Urinary bladder (tissue), 4 donors: ENCODE measurements around the gene ZNF581. TPM values are rescaled to one million over a fixed set of nuclear protein-coding genes. Genes with fewer than 3 reads are reported as not detected.
A peak's percentile ranks its signal among the peaks of the same experiment; 100 is the strongest.

Experiments used
- DNase-seq: peaks from one replicate; pipeline ENCODE4 v3.0.0-alpha.2; 2015; ENCODE audit errors: extremely low spot score
- H3K27ac ChIP-seq: one replicate; pipeline ENCODE4 v1.5.1; 2013; ENCODE audit warnings: low read depth, mild to moderate bottlenecking, moderate library complexity
- H3K36me3 ChIP-seq: one replicate; pipeline ENCODE4 v1.6.1; 2013; ENCODE audit warnings: mild to moderate bottlenecking, moderate library complexity; ENCODE audit not compliant: insufficient read depth
- H3K4me1 ChIP-seq: one replicate; pipeline ENCODE4 v1.6.1; 2013; ENCODE audit warnings: mild to moderate bottlenecking, moderate library complexity; ENCODE audit not compliant: insufficient read depth
- H3K4me3 ChIP-seq: one replicate; pipeline ENCODE4 v1.5.1; 2013; ENCODE audit warnings: low read depth, low read length
- WGBS: extraction: QIAGEN DNeasy Blood & Tissue Kit; methylation state at CpG from one replicate; pipeline ENCODE4 v1.1.7; 2013; 5-methylcytosine and 5-hydroxymethylcytosine counted together
- polyA plus RNA-seq: library from polyadenylated mRNA; stranded (reverse); fragments of 200-250 nt; gene quantifications from one replicate; pipeline ENCODE4 v1.2.3, GENCODE V29; 2013
- total RNA-seq: library from RNA; depleted of rRNA; stranded (reverse); fragments of >200 nt; gene quantifications from one replicate; pipeline ENCODE4 v1.2.3, GENCODE V29; 2014
- donor health status: healthy with polysubstance abuse.
- donor health status: healthy.

The ZNF581 gene
- total and polyA plus RNA-seq, 2 donors, result 6.5 to 21.8 TPM

DNA sequence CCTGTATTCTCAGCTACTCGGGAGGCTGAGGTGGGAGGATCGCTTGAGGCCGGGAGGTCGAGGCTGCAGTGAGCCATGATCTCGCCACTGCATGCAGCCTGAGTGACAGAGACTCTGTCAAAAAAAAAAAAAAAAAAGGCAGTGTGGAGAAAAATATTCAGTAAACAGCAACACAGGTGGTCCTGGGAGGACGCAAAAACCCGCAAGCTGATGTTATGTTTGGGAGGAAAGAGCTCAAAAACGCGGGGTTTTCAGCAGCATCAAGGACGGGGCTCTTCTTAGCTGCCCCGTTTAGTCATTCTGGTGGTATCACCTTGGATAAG, 18.5 kb upstream of the ZNF581 start:
- Histone ChIP-seq H3K4me3 (no peak overlapping the region), H3K4me1 (no peaks in the 10 kb centered on the region), H3K36me3 (no peaks in the 10 kb centered on the region), H3K27ac (no peak overlapping the region)
- DNase-seq, result no peak
- WGBS, result 46% methylated on average over 11 of the region's 11 CpGs

DNA sequence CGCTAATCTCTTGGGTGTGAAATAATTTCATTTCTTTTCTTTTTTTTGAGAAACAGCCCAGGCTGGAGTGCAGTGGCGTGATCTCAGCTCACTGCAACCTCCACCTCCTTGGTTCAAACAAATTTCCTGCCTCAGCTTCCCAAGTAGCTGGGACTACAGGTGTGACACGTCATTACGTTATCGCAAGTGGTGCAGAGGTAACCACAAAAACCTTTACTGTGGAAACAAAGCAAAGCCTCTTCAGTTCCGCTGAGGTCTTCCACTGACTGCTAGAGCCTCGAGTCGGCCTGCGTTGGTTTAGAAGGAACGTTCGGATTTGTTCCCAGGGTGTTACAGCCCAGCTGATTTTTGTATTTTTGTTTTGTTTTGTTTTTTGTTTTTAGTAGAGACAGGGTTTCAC, 17.1 kb upstream of the ZNF581 start:
- no peak overlapping the region for H3K4me3 ChIP-seq
- WGBS, result 89% methylated on average over 11 of the region's 11 CpGs
- H3K36me3 ChIP-seq, result no peaks in the 10 kb centered on the region

DNA sequence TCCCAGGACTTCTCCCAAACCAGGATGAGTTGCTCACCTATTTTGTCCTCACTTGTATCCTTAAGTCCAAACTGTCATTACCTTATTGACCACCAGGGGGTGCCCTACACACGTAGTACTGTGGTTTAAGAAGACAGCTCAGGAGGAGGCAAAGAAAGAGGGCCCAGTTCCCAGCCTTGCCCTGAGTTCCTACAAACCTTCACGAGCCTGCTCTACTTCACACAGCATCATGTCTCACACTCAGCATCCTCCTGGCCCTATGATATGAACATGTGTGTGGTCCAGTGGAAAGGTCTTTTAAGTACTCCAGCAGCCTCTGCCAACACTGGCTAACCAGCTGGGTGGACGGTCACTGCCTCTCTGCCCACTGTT, 11.0 kb upstream of the ZNF581 start:
- WGBS, result 18% methylated on average over 3 of the region's 3 CpGs
- no peaks in the 10 kb centered on the region for H3K36me3 ChIP-seq
- DNase-seq, result peak; percentile 78
- no peak overlapping the region for H3K27ac ChIP-seq
- H3K4me3 ChIP-seq, result no peak overlapping the region
- H3K4me1 ChIP-seq, result peaks cover 5% of the 10 kb centered on the region

More for the DNA sequence above, 17.1 kb upstream of the ZNF581 start:
- no peak for DNase-seq
- Histone ChIP-seq H3K4me1 (no peaks in the 10 kb centered on the region), H3K27ac (no peak overlapping the region)

DNA sequence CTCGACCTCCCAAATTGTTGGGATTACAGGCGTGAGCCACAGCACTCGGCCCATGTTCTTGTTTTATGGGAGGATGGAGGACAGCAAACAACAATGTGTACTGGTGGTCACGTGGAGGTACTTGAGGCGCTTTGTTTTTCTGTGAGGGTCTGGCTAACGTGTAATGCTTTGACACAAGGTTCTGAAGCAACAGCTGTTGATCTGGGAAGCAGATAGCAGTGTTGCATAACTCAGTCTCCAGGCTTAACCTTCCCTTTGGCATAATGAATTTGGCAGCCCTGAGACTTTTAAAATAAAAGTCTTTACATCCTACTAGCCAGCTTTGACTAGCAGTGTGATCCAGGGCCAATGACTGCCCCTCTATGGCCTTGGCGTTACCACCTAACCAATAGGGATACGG, 9.6 kb upstream of the ZNF581 start:
- Histone ChIP-seq H3K36me3 (no peaks in the 10 kb centered on the region), H3K4me3 (no peak overlapping the region), H3K4me1 (peaks cover 5% of the 10 kb centered on the region), H3K27ac (no peak overlapping the region)
- 71% methylated on average over 8 of the region's 8 CpGs for WGBS
- no peak for DNase-seq

DNA sequence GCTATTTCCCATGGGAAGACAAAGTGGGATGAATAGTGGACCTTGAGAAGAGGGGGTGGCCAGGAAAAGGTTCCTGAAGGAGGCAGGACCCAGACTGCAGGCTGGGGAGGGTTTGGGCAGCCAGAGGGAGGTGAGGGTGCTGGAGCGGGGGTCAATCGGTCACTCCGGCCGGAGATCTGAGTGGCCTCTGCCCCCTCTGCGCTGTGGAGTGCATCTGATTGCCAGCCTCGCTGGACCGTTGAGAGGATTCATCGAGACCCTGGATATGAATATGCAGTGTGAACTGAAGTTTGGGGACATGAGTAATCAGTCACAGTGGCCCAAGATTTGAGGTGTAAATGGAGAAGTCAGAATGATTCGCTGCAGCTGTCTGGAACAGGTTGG, 8.1 kb upstream of the ZNF581 start:
- 10% methylated on average over 9 of the region's 9 CpGs for WGBS
- H3K36me3 ChIP-seq, result no peaks in the 10 kb centered on the region
- H3K27ac ChIP-seq, result peak overlapping the region; percentile 91
- no peak for DNase-seq
- H3K4me1 ChIP-seq, result peaks cover 5% of the 10 kb centered on the region
- peak overlapping the region; percentile 89 for H3K4me3 ChIP-seq

DNA sequence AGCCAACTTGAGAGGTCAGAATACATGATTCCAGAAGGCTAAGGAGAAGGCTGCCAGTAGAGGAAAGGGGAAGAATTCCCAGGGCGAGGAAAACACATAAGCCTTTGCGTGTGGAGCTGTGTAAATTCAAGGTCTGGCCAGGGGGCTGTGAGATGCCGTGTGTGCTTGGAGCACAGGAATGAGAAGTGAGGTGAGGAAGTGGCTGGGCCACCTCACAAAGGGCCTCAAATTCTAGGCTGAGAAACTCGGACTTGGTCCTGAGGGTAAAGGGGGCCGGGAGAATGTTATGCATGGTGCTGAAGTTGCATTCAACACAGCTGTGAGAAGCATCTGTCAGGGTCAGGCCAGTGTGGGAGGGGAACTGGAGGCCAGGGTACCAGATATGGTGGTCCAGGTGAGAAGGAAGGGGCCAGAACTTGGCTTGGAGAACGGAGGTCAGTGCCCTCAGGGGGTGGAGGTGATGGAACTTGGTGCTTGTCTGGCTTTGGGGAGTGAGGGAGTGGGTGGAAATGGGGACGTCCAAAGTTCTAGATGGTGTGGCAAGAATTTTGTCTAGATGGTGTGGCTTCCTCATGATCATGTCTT, 7.5 kb upstream of the ZNF581 start:
- no peak for DNase-seq

DNA sequence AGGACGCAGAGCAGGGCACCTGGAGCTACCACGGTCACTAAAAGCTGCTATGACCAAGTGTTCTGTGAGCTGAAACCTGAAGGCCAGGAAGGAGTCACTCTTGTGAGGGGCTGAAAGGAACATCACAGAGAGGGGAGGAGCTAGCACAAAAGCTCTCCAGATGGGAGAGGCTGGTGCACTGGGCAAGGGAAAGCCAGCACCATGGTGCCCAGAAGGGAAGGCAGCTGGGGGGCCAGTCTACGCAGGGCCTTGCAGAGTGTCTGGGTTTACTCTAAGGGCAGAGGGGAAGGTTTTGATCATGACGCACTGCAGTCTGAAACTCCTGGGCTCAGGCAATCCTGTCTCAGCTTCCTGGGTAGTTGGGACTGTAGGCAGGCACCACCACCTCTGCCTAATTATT, 6.7 kb upstream of the ZNF581 start:
- no peak overlapping the region for H3K27ac ChIP-seq
- H3K4me3 ChIP-seq, result no peak overlapping the region
- H3K36me3 ChIP-seq, result no peaks in the 10 kb centered on the region
- peaks cover 5% of the 10 kb centered on the region for H3K4me1 ChIP-seq
- no peak for DNase-seq
- WGBS, result 86% methylated on average over 4 of the region's 4 CpGs

More for the DNA sequence above, 7.5 kb upstream of the ZNF581 start:
- H3K27ac ChIP-seq, result no peak overlapping the region
- H3K4me3 ChIP-seq, result peak overlapping the region; percentile 89
- H3K4me1 ChIP-seq, result peaks cover 5% of the 10 kb centered on the region
- no peaks in the 10 kb centered on the region for H3K36me3 ChIP-seq
- 71% methylated on average over 7 of the region's 7 CpGs for WGBS

DNA sequence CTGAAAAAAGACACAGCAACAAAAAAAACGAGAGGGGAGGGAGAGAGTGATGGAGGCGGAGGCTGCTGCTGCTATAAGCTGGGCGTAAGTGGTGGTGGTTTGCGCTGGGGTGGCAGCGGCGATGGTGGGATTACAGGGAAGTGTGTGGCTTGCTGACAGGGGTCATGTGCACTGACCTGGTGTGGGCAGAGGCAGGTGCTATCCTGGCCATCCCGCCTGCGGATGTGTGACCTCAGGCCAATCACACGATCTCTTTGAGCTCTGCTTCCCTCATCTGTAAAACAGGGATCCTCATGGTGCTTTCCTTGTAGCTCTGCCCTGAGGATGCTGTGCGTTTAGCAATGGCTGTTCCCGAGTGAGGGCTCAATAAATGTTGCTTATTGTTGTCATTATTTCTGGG, 5.9 kb upstream of the ZNF581 start:
- H3K4me1 ChIP-seq, result peaks cover 5% of the 10 kb centered on the region
- H3K36me3 ChIP-seq, result no peaks in the 10 kb centered on the region
- 80% methylated on average over 11 of the region's 11 CpGs for WGBS
- H3K4me3 ChIP-seq, result no peak overlapping the region
- DNase-seq, result no peak
- no peak overlapping the region for H3K27ac ChIP-seq

DNA sequence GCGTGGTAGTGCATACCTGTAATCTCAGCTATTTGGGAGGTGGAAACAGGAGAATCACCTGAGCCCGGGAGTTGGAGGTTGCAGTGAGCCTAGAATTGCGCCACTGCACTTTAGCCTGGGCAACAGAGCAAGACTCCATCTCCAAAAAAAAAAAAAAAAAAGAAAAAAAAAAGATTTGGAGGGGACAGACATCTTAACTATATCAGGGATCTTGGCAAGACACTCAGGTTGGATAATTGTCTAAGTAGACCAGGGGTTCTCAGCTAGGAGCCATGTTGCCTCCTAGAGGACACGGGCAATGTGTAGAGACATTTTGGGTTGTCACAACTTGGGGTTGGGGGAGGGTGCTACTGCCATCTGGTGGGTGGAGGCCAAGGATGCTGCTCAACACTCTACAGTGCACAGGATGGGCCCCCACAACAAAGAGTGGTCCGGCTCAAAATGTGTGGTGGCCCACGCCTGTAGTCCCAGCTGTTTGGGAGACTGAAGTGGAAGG, 4.5 kb upstream of the ZNF581 start:
- 83% methylated on average over 6 of the region's 6 CpGs for WGBS
- H3K36me3 ChIP-seq, result no peaks in the 10 kb centered on the region
- H3K27ac ChIP-seq, result no peak overlapping the region
- no peak overlapping the region for H3K4me3 ChIP-seq
- peaks cover 5% of the 10 kb centered on the region for H3K4me1 ChIP-seq
- no peak for DNase-seq

DNA sequence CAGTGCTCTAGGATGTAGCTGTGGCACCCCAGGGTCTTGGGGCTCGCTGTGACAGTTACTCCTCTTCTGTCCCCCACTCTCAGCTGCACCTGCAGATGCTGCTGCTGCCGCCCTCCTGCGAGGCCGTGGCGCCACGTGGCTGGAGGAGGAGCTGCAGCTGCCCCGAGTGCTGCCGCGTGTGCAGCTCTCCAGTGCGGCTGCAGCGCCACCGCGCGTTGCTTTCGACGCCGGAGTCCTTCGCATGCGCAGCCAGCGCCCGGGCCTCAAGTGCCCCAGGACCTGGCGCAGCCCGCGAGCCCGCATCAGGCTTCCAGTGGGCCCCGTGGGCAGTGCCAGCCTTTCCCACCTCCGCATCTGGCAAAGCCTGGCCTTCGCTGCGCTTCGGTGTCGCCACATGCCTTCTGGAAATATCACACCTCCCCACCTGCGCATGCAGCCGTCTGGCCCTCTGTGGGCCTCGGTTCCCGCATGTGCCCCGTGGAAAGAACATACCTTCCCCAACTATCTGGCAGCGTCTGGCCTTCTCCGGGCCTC, 3.3 kb upstream of the ZNF581 start:
- Histone ChIP-seq H3K27ac (no peak overlapping the region), H3K36me3 (no peaks in the 10 kb centered on the region), H3K4me3 (peak overlapping the region; percentile 94), H3K4me1 (peaks cover 7% of the 10 kb centered on the region)
- WGBS, result 13% methylated on average over 38 of the region's 38 CpGs
- no peak for DNase-seq

DNA sequence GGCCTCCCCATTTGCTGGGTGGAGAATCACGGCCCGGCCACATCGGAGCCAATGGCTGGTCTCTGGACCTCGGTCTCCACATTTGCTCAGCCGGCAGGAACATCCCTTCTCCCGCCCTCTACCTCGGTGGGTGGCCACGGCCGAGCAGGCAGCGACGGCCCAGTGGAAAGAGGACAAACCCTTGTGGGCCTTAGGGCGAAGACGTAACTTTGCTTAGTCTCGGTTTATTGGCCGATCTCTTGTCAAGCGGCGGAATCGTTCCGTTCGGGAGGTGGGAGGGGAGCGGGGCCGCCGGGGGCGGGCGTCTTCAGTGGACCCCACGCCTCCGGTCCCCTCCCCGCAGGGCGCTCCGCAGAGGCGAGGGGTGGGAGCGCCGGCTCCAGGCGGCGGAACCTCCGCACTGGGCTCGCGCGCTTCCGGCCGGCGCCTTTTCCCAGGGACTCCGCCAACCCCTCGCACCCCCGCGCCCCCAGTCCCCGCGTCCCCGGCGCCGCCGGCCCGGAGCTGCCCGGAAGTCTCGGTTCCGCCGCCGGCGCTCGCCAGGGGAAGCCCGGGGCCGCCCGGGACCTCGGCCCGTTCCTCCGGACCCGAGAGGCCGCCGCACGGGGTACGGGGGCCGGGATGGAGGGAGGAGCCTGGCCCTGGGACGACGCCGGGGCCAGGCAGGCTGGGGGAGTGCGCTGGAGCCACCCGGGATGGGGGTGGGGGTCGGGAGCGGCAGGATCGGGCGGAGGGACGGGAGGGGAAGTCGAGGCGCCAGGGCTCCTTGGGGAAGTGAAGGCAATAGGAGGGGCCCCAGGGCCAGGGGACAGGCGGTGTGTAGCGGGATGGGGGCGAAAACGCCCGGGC, 2.6 kb upstream of the ZNF581 start, which contains the start of gene ZNF580:
ZNF580 (plus strand) TSS at position 426 of the 849 bp plus-strand sequence. CDS start 1,507 bp downstream, outside the sequence.
- DNase-seq, result no peak
- Histone ChIP-seq H3K4me1 (peaks cover 7% of the 10 kb centered on the region), H3K36me3 (no peaks in the 10 kb centered on the region), H3K27ac (peak within 1 kb of the TSS; percentile 87), H3K4me3 (peak within 1 kb of the TSS; percentile 94)
- WGBS, result under 1% methylated on average over 89 of the region's 89 CpGs

DNA sequence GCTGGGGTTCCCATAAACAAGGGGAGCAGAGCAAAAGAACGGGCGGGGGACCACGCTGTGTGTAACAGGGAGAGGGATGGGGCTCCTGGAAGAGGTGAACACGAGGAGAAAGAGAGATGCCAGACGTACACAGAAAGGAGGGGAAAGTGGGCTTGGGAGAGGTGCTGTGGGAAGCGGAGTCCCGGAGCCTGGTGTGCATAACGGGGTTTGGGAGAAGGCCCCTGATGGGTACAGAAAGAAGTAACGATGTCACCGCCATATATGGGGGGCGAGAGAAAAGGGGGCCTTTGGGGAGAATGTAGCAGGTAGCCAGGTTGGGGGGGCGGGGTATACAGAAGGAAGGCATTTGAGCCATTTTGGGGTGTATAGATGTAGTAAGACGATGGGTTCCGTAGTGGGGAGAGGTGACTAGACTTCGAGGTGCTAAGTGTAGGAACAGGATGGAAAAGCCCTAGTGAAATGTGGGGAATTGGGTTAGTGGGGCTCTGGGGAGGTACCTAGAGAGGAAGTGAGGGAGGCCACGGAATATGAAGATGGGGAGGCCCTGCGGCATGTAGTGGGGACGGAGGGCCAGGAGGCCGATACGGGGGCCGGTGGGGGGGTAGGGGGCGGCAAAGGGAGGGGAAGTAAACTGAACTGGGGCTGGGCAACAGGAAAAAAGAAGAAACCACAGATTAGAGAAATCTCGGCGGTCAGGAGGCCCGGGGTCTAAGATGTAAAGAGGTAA, 1.9 kb upstream of the ZNF581 start:
- peak overlapping the region; percentile 87 for H3K27ac ChIP-seq
- under 1% methylated on average over 25 of the region's 25 CpGs for WGBS
- DNase-seq, result no peak
- H3K36me3 ChIP-seq, result no peaks in the 10 kb centered on the region
- H3K4me3 ChIP-seq, result peak overlapping the region; percentile 94
- H3K4me1 ChIP-seq, result peaks cover 2% of the 10 kb centered on the region

DNA sequence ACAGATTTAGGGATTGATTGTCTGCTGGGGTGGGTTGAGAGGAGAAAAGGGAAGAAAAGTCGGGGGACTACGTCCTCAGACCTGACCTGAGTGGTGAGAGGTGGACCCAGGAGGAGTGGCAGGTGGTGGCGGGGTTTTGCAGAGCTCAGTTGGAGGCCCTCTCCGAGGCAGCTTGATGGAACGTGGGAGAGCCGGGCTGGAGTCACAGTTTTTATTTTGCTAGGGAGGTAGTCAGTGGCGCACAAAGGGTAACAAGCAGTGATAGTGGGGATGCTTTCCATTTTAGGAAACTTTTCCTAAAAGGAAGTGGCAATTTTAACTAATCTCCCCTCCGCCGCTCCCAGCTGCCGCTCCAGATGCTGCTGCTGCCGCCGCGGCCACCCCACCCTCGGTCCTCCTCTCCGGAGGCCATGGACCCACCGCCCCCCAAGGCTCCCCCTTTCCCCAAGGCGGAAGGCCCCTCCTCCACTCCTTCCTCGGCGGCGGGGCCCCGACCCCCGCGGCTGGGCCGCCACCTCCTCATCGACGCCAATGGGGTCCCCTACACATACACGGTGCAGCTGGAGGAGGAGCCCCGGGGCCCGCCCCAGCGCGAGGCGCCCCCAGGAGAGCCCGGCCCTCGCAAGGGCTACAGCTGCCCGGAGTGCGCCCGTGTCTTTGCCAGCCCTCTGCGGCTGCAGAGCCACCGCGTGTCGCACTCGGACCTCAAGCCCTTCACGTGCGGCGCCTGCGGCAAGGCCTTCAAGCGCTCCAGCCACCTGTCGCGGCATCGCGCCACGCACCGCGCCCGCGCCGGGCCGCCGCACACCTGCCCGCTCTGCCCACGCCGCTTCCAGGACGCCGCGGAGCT, 1.1 kb upstream of the ZNF581 start:
- H3K4me1 ChIP-seq, result peaks cover 2% of the 10 kb centered on the region
- H3K27ac ChIP-seq, result peak overlapping the region; percentile 77
- H3K36me3 ChIP-seq, result no peaks in the 10 kb centered on the region
- DNase-seq, result no peak
- peak overlapping the region; percentile 94 for H3K4me3 ChIP-seq
- 1% methylated on average over 65 of the region's 65 CpGs for WGBS
